NCI-H446 treated with DMSO at 0.1 percent for 48 hours (cell line): Measurements from ENCODE around the gene TSPAN14.
A peak's percentile ranks its signal among the peaks of the same experiment; 100 is the strongest.

ENCODE experiments used
- DNase-seq: peaks from one replicate; lab custom pipeline; 2025; lab: John Stamatoyannopoulos, UW

Gene TSPAN14

DNA sequence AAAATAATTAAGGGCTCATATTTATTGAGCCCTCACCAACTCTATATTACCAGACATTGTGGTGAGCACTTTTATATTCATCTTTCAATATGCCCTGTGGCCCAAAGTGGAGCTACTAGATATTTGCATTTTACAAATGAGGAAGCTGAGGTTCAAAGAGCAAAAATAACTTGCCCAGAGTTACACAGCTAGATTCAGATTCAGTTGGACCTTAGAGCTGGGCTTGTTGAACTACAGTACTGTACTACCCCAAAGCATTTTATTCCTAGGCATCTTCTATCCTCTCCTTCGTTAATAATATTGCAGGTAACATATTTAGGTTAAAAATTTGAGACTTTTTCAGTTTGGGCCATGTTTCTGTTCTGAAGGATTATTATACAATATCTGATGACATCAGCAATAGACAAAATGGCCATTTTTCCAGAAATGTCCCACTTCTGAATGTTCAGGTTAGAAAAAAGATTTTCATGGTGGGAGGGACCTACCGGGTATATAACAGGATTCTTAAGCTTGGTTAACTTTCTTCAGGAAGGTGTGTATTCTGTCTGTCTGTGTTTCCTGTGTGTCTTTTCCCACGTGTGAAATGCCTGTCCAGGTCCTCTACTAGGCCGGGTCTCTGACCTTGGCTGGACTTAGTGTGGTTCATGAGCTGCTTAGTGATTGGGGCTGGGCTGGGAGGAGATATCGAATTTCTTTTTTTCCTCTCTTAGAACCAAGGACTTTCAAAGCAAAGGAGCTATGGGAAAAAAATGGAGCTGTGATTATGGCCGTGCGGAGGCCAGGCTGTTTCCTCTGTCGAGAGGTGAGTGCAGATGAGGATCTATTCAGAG is 32.2 kb upstream of the TSPAN14 start:
- DNase-seq = no peak

DNA sequence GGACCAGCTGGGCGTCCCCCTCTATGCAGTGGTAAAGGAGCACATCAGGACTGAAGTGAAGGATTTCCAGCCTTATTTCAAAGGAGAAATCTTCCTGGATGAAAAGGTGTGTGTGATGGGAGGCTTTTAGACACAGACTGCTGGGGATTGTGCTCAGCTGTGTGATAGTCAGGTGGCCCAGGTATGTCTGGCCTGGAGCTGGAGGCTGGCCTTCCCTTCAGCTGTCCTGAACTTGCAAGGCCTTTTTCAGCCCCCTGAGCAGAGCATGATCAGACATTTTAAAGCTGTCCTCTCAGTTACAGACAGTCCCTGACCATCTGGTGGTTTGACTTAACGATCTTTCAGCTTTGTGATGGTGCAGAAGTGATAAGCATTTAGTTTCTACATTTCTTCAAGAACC is 28.2 kb upstream of the TSPAN14 start:
- DNase-seq = no peak

- DNase-seq = no peak
Observed at GRCh38 chr10:80427541-80427940, 26.6 kb upstream of the TSPAN14 start.

DNA sequence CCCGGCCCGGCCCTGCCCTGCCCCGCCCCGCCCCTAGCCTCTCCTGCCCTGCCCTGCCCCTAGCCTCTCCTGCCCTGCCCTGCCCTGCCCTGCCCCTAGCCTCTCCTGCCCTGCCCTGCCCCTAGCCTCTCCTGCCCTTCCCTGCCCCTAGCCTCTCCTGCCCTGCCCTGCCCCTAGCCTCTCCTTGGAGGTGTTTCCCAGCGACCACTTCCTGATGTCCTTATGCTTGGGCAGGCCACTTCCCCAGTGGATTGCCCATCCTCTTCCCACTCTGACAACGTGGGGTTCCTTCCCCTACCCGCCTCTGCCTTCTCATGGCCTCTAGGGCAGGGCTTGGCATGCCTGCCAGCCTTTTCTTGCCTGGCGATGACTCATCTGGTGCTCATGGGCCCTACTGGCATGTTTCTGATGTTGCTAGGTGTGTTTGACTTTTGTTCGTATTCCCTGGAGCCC is 24.6 kb upstream of the TSPAN14 start:
- DNase-seq = no peak

DNA sequence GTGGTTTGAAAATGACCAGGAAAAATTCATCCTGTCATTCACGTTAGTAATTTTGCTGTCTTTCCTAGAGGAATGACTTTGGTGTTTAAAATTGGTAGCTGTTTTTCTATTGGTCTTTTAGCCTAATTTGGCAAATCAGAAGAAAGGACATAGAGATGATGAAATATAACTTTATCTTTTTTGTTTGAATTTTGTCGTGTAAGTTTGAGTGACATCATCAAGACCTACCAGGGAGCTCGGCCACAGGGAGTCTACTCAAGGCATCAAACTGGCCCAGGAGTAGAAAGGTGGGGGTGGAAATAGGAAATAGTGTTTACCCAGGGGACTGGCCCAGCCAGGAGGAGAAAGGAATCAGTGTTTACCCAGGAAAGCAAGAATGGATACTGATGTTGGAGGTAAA is 21.0 kb upstream of the TSPAN14 start:
- DNase-seq = no peak

GRCh38 chr10:80436446-80437098 is 17.5 kb upstream of the TSPAN14 start:
- no peak for DNase-seq

GRCh38 chr10:80437227-80437626 is 16.9 kb upstream of the TSPAN14 start:
- DNase-seq = no peak

DNA sequence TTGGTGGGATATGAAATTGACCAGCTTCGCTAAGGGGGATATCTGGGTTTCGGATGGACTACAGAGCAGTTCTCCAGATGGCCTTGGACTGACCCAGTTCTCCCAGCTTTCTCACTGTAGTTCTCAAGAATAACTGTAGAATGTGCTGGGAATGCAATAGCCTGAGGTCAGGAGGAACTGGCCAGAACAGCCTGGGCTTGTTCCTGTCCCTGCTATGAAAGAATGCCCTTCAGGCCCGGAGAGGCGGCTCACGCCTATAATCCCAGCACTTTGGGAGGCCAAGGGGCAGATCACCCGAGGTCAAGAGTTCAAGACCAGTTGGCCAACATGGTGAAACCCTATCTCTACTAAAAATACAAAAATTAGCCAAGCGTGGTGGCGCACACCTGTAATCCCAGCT is 12.3 kb upstream of the TSPAN14 start:
- DNase-seq = no peak

GRCh38 chr10:80442879-80443278 is 11.2 kb upstream of the TSPAN14 start:
- no peak for DNase-seq

DNA sequence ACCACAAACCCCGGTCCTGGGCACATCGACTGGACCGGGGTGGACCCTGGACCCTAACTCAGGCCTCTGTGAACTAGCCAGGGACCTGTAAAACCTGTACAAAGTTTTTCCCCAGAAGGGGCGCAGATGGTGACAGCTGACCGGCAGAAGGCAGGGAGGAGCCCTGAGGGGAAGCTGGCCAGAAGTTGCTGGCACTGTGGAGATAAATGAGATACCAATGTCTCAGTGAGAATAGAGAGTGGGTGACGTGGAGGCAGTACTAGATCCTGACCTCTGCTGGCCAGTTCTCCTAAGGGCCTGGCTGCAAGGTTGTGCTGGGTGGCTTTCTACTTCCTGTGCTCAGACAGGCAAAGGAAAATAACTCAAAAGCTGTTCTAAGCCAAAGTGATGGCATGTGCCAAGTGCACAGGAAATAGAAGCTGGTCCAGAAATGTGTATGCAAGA is 10.6 kb upstream of the TSPAN14 start:
- peak; percentile 33 for DNase-seq

DNA sequence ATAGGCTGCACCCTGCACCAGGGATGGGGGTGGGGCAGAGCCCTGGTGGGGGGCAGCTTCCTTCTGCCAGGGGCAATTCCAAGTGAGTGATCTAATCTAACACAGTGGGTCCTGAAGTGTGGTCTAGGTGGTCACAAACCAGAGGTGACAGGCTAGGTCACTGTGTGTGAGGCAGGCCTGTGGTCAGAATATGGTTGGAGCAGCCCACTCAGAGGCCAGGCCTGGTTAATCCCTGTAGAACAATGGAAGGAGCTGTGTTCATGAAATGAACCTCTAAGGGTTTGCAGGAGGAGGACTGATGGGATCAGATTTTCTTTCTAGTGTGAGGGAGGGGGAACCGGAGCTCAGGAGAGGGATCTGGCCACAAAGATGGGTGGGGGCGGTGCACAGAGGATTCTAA is 10.0 kb upstream of the TSPAN14 start:
- DNase-seq = no peak

- DNase-seq = no peak
Observed at GRCh38 chr10:80444646-80445319, 9.3 kb upstream of the TSPAN14 start.

DNA sequence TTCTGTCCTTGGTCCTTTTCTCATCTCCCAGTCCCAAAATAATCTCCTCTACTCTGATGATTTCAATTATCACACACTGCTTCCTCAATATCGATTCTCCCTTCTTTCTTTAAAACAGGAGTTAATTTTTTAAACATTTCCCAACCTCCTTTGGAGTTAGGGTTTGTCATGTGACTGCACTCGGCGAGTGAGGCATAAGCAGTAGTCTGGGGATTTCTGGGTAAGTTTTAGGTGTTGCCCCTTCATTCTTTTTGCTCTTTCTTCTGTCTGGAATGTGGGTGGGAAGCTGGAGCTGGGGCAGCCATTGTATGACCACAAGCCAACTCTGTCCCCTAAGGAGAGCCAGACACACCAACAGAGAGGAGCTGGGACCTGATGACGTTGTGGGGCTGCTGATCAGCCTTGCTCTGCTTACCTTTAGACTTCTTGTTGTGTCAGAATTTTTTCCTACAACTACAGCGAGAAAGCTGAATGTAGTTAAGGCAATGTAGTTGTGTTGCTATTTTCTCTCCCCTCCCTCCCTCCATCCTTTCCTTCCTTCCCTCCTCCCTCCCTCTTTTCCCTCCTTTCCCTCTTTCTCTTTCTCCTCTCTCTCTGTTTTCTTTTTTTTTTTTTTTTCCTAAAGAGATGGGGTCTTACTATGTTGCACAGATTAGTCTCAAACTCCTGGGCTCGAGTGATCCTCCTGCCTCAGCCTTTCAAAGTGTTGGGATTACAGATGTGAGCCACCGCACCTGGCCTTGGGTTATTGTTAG is 6.5 kb upstream of the TSPAN14 start:
- no peak for DNase-seq

DNA sequence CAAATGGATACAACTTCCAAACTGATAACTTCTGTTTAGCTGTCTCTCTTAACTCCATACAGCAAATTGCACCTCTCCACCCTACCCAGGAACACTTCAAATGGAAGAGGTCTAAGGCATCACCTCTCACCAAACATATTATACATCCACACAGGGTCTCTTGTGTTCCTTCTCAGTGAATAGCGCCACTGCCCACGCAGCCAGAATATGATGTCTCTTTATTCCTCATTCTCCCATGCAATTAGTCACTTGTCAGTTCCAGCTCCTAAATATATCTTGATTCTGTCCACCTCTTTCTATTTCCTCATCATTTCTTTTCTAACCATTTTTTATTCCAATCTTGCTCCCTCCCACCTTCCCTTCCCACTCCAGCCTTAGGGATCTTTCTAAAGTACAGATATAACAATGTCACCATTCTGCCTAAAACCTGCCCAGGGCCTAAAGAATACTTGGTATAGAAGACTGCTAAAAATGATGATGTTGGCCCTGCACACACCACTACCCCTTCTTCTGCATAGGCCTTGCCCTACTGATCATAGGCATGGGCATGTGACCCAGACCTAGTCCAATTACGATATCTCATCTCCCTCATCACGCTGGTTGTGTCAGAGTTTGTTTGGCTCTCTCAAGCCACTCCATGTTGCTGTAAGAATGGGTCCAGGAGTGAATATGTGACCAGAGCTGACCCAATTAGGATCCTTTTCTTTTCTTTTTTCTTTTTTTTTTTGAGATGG is 5.7 kb upstream of the TSPAN14 start:
- DNase-seq = no peak

- DNase-seq = no peak
Observed at GRCh38 chr10:80449520-80449919, 4.6 kb upstream of the TSPAN14 start.

- DNase-seq = no peak
Observed at GRCh38 chr10:80451132-80451531, 3.0 kb upstream of the TSPAN14 start.

GRCh38 chr10:80452069-80452468 is 2.0 kb upstream of the TSPAN14 start:
- no peak for DNase-seq

DNA sequence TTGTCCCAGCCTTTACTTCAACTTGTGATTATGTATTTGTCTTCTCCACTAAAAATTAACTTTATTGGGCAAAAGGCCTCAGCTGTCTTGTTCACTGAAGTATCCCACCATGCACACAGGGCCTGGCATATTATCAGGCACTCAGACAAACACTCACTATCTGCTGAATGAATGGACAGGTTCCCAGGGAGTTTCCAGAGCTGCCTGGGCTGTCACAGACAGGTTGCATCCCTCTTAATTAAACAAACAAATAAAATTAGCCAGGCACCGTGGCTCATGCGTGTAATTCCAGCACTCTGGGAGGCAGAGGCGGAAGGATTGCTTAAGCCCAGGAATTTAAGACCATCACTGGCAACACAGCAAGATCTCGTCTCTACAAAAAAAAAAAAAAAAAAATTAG is 1.5 kb upstream of the TSPAN14 start:
- no peak for DNase-seq

- DNase-seq = no peak
Observed at GRCh38 chr10:80453056-80453841, 861 bp upstream of the TSPAN14 start.
